ENCODE measurements around the gene TXNRD1. TPM values are rescaled to one million over a fixed set of nuclear protein-coding genes. Genes with fewer than 3 reads are reported as not detected.

TXNRD1 gene
- total RNA-seq, 1 donor, result 350 TPM

DNA sequence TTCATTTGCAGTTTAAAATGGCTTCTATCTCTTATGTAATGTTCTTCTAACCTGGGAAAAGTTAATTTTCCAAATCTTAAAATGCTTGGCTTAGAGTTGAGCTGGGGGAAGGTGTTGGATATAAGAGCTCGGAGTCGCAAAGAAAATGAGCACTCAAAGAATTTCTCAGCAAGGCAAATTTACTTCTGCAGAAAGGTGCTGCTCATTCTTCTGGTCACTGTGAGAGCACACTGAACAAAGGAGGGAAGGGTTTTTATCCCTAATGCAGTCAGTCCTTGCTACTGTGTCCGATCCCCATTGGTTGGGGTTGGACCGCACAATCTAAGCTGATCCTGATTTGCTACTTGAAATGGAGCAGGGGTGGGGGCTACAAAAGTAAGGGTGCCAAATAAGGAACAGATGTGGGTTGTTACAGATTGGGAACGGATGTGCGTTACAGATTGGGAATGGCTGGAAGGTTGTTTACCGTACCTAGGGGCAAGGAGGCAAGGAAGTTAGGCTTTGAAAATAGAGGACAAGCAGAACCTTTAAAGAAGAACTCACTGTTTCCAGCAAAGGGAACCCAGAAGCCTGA, 19.4 kb downstream of the TXNRD1 start:
- H3K4me3 ChIP-seq (ENCODE audit: low read depth, low read length), result no peak overlapping the region
- no peak for TF ChIP-seq CTCF (IDR thresholded peaks at IDR 0.05; ENCODE audit: insufficient read depth, low read length)
- no peak for DNase-seq (ENCODE audit: low read depth)

- TF ChIP-seq CTCF (IDR thresholded peaks at IDR 0.05; ENCODE audit: insufficient read depth, low read length), result no peak
- no peak for DNase-seq (ENCODE audit: low read depth)
- H3K4me3 ChIP-seq (ENCODE audit: low read depth, low read length), result no peak overlapping the region
These were observed 22.4 kb downstream of the TXNRD1 start for GRCh38 chr12:104237930-104238329.

DNA sequence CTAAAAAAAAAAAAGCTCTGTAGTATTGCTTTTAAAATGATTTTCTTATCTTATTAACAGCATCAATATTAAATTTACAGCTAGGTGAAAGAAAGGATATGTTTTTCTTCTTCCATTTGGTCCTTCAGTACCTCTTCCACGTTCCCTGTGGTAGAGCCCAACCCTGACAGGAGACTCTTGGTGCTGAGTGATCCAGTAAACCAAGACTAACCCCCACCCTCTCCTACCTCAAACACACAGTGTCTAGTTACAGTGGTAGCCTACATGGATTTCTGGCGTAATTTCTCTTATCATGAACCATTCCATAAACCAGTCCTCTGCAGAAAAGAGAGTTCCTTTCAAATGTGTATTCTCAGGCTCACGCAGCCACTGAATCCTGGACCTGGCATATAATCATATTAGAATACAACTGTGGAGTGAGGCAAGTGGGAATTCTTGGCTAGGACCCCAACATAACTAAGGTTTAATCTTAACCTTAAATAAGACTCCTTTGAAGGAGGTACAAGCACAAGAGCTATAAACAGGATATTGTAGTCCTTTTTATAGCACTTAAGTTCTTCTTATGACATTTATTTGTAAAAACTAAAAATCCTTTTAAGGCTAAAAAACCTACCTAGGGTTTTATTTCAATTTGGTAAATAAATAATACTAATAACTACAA, 27.1 kb downstream of the TXNRD1 start:
- H3K4me3 ChIP-seq (ENCODE audit: low read depth, low read length), result no peak overlapping the region
- TF ChIP-seq CTCF (IDR thresholded peaks at IDR 0.05; ENCODE audit: insufficient read depth, low read length), result no peak
- DNase-seq (ENCODE audit: low read depth), result no peak

DNA sequence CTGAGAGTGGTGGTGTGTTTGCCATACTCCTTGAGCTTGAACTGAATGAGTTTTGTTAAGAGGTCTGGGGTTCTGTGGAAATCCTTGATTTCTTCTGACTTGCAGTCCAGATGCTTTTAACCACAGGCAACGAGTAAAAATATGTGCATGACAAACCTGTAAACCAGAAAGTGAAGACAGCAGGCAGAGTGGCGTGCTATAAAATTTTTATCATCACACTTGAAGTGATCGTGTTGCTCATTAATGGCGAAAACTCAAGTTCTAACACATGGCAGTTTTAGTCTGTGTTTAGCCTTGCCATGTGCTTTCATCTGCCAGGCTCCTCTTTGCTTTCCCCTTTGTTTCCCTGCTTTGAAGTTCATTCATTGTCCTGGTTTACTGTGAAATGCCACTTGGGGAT, 28.0 kb downstream of the TXNRD1 start:
- no peak for TF ChIP-seq CTCF (IDR thresholded peaks at IDR 0.05; ENCODE audit: insufficient read depth, low read length)
- no peak overlapping the region for H3K4me3 ChIP-seq (ENCODE audit: low read depth, low read length)
- no peak for DNase-seq (ENCODE audit: low read depth)

DNA sequence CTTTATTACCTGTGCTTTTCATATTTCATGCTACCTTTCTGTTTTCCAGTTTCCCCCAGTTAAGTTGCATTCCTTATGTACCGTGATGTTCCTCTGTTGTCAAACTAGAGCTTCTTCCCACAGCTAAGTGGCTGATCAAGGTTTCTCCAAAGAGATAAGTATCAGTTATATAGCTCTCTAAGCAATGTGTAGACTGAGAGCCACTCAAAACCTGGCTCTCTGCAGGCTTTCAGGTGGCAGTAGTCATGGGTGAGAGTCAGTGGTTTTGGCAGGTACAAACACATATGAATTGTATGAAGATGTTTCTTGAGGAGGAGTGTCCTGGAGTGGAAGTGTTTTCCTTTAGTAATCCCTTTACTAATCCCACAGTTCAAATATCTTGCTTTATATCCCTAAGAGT, 28.4 kb downstream of the TXNRD1 start:
- DNase-seq (ENCODE audit: low read depth), result no peak
- H3K4me3 ChIP-seq (ENCODE audit: low read depth, low read length), result no peak overlapping the region
- TF ChIP-seq CTCF (IDR thresholded peaks at IDR 0.05; ENCODE audit: insufficient read depth, low read length), result no peak

DNA sequence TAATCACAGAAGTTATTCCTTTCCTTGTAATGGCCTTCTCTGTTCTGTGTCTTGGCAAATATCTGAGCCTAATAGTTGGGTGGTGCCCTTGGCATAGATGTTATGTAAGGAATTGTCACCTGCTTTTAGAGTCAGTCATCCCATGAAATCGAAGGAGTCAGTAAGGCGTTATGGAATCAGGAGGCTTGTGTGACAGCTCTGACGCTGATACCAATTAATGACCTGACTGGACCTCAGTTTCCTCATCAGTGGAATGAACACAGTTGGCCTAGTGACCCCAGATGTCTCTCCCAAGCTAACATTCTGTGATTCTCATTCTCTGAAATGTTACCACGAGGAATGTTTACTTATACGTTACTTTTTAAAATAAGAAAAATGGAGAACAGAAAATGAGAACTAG, 32.1 kb downstream of the TXNRD1 start:
- no peak overlapping the region for H3K4me3 ChIP-seq (ENCODE audit: low read depth, low read length)
- no peak for DNase-seq (ENCODE audit: low read depth)
- no peak for TF ChIP-seq CTCF (IDR thresholded peaks at IDR 0.05; ENCODE audit: insufficient read depth, low read length)

- DNase-seq (ENCODE audit: low read depth), result no peak
- H3K4me3 ChIP-seq (ENCODE audit: low read depth, low read length), result no peak overlapping the region
- no peak for TF ChIP-seq CTCF (IDR thresholded peaks at IDR 0.05; ENCODE audit: insufficient read depth, low read length)
These were observed 32.9 kb downstream of the TXNRD1 start for GRCh38 chr12:104248444-104248843.
